ENCODE data around the gene TLR4.

TLR4 gene

GRCh38 chr9:117687532-117687931, 16.7 kb upstream of the TLR4 start:
- TF ChIP-seq CTCF (IDR thresholded peaks at IDR 0.05; ENCODE audit: low read depth, low read length, missing control alignments), result no peak
- H3K4me3 ChIP-seq (ENCODE audit: low read depth, low read length), result no peak overlapping the region
- in situ Hi-C loops (cut with HindIII; ENCODE audit: low sequenced_read_pairs), result no loop called here
- DNase-seq (ENCODE audit: low read depth), result no peak

GRCh38 chr9:117691367-117691766, 12.8 kb upstream of the TLR4 start:
- no peak for DNase-seq (ENCODE audit: low read depth)
- no peak for TF ChIP-seq CTCF (IDR thresholded peaks at IDR 0.05; ENCODE audit: low read depth, low read length, missing control alignments)
- H3K4me3 ChIP-seq (ENCODE audit: low read depth, low read length), result no peak overlapping the region
- in situ Hi-C loops (cut with HindIII; ENCODE audit: low sequenced_read_pairs), result no loop called here

- TF ChIP-seq CTCF (IDR thresholded peaks at IDR 0.05; ENCODE audit: low read depth, low read length, missing control alignments), result no peak
- DNase-seq (ENCODE audit: low read depth), result no peak
- no peak overlapping the region for H3K4me3 ChIP-seq (ENCODE audit: low read depth, low read length)
- in situ Hi-C loops (cut with HindIII; ENCODE audit: low sequenced_read_pairs), result no loop called here
Observed at GRCh38 chr9:117696154-117696553, 8.0 kb upstream of the TLR4 start.

- no peak overlapping the region for H3K4me3 ChIP-seq (ENCODE audit: low read depth, low read length)
- in situ Hi-C loops (cut with HindIII; ENCODE audit: low sequenced_read_pairs), result no loop called here
- no peak for DNase-seq (ENCODE audit: low read depth)
- TF ChIP-seq CTCF (IDR thresholded peaks at IDR 0.05; ENCODE audit: low read depth, low read length, missing control alignments), result no peak
Observed at GRCh38 chr9:117697046-117697445, 7.2 kb upstream of the TLR4 start.

- no peak for TF ChIP-seq CTCF (IDR thresholded peaks at IDR 0.05; ENCODE audit: low read depth, low read length, missing control alignments)
- in situ Hi-C loops (cut with HindIII; ENCODE audit: low sequenced_read_pairs), result no loop called here
- peak overlapping the region; percentile 38 for H3K4me3 ChIP-seq (ENCODE audit: low read depth, low read length)
- DNase-seq (ENCODE audit: low read depth), result peak; percentile 20
Observed at GRCh38 chr9:117703537-117703936, 666 bp upstream of the TLR4 start.

- TF ChIP-seq CTCF (IDR thresholded peaks at IDR 0.05; ENCODE audit: low read depth, low read length, missing control alignments), result no peak
- H3K4me3 ChIP-seq (ENCODE audit: low read depth, low read length), result peak overlapping the region; percentile 38
- no peak for DNase-seq (ENCODE audit: low read depth)
- in situ Hi-C loops (cut with HindIII; ENCODE audit: low sequenced_read_pairs), result no loop called here
Observed at GRCh38 chr9:117704597-117704996, 394 bp downstream of the TLR4 start.

GRCh38 chr9:117705386-117705785, 1.2 kb downstream of the TLR4 start:
- peak overlapping the region; percentile 38 for H3K4me3 ChIP-seq (ENCODE audit: low read depth, low read length)
- no peak for DNase-seq (ENCODE audit: low read depth)
- TF ChIP-seq CTCF (IDR thresholded peaks at IDR 0.05; ENCODE audit: low read depth, low read length, missing control alignments), result no peak
- in situ Hi-C loops (cut with HindIII; ENCODE audit: low sequenced_read_pairs), result no loop called here

All from astrocyte of the cerebellum (primary cell).